ENCODE data around the gene PPARA. TPM values are rescaled to one million over a fixed set of nuclear protein-coding genes. Genes with fewer than 3 reads are reported as not detected.

The PPARA gene
- total and polyA plus RNA-seq, 2 of the 4 experiments (the other 2 are of a cell fraction) = 3.1 to 7.0 TPM

- WGBS, 2 experiments (ENCODE audit: extremely low coverage in 2 of 2, insufficient read length in 1 of 2) = no CpG with 5 or more reads among the region's 1 CpG
- no peak overlapping the region for H3K9ac ChIP-seq (ENCODE audit: low read depth, low read length)
- H3K9me3 ChIP-seq (ENCODE audit: control insufficient read depth, insufficient read depth, low read length) = peaks cover 19% of the 10 kb centered on the region
- ATAC-seq (ENCODE audit: low read depth) (no peak), DNase-seq (no peak)
- no peaks in the 10 kb centered on the region for H3K27me3 ChIP-seq (ENCODE audit: control insufficient read depth, insufficient read depth, low read length)
- peaks cover 21% of the 10 kb centered on the region for H3K36me3 ChIP-seq (ENCODE audit: control insufficient read depth, insufficient read depth, low read length)
- H3K4me1 ChIP-seq (ENCODE audit: control insufficient read depth, insufficient read depth, low read length) = peaks cover 5% of the 10 kb centered on the region
- CTCF ChIA-PET = no interaction called here
- dilution Hi-C loops (cut with HindIII; ENCODE audit: low sequenced_read_pairs, unreplicated experiment) (no loop called here), intact Hi-C loops (cut with micrococcal nuclease) (no loop called here), in situ Hi-C loops (cut with MboI; ENCODE audit: low sequenced_read_pairs) (no loop called here)
- no TSS peak for BruUV-seq (replicated peaks)
- H4K5ac ChIP-seq (ENCODE audit: low read depth, low read length) = no peak overlapping the region
- no peak overlapping the region for H3K4me2 ChIP-seq (ENCODE audit: low read depth, low read length)
- TF ChIP-seq NFE2L2 (IDR thresholded peaks at IDR 0.05; ENCODE audit: low read depth, low read length) (no peak), FOS (IDR thresholded peaks at IDR 0.05; ENCODE audit: low read depth, low read length) (no peak), ELK1 (IDR thresholded peaks at IDR 0.05; ENCODE audit: borderline replicate concordance, low read depth, low read length) (no peak), CTCF (conservative IDR thresholded peaks at IDR 0.05; ENCODE audit: low read depth, low read length) (no peak), RFX5 (IDR thresholded peaks at IDR 0.05; ENCODE audit: low read depth, low read length) (no peak), RCOR1 (IDR thresholded peaks at IDR 0.05; ENCODE audit: insufficient replicate concordance, low read length) (no peak), MXI1 (IDR thresholded peaks at IDR 0.05; ENCODE audit: borderline replicate concordance, low read depth, low read length) (no peak), MAFK (IDR thresholded peaks at IDR 0.05; ENCODE audit: low read depth, low read length) (no peak), USF2 (IDR thresholded peaks at IDR 0.05; ENCODE audit: low read depth, low read length) (no peak)
- no peaks in the 10 kb centered on the region; the same call in 1 of the 2 replicates for H4K20me1 ChIP-seq (ENCODE audit: insufficient read depth, low read length)
- H3K56ac ChIP-seq (ENCODE audit: extremely low read depth, insufficient read depth, low read length) = no peak overlapping the region
- H4K91ac ChIP-seq (ENCODE audit: insufficient read depth, low read depth, low read length) = no peak overlapping the region
- no peak overlapping the region for H2AFZ ChIP-seq (replicated peaks; ENCODE audit: low read length, poor library complexity)
- no peak overlapping the region for H2AK5ac ChIP-seq (ENCODE audit: low read depth, low read length)
- POLR2A ChIA-PET (ENCODE audit: unreplicated experiment) = no interaction called here
- H2BK15ac ChIP-seq (ENCODE audit: low read depth, low read length) = no peak overlapping the region
- no peak overlapping the region for H3K4me3 ChIP-seq (ENCODE audit: insufficient read depth, low read depth, low read length)
- peaks cover 12 to 27% of the 10 kb centered on the region in 2 experiments; a peak in 3 of 4 replicates for H3K79me1 ChIP-seq (ENCODE audit: low read depth in 1 of 2, low read length in 2 of 2)
- no peak overlapping the region for H2AK9ac ChIP-seq (replicated peaks; ENCODE audit: low read depth, low read length, poor library complexity)
- no peak overlapping the region for H3K14ac ChIP-seq (replicated peaks; ENCODE audit: low read depth, low read length)
- no peak overlapping the region for H2BK120ac ChIP-seq (ENCODE audit: low read depth, low read length)
- no peak overlapping the region for H3K27ac ChIP-seq (ENCODE audit: insufficient read depth, low read length)
- H2BK5ac ChIP-seq (ENCODE audit: low read depth, low read length, poor library complexity, severe bottlenecking) = no peak overlapping the region
- H2BK20ac ChIP-seq (ENCODE audit: low read depth, low read length) = no peak overlapping the region
- no peak overlapping the region for H3K18ac ChIP-seq (ENCODE audit: low read depth, low read length)
- H3K23ac ChIP-seq (ENCODE audit: low read depth, low read length) = no peak overlapping the region
- no peak overlapping the region for H4K8ac ChIP-seq (ENCODE audit: low read depth in 2 of 2, low read length in 2 of 2)
- no peak overlapping the region for H3K4ac ChIP-seq (ENCODE audit: low read depth, low read length)
- H3K9me1 ChIP-seq (ENCODE audit: insufficient read depth, low read length) = peaks cover 3% of the 10 kb centered on the region
Observed at GRCh38 chr22:46179748-46180147, 29.4 kb downstream of the PPARA start.

Measured in IMR-90 (cell line).